ENCODE results near the gene FBXO21.
A peak's percentile ranks its signal among the peaks of the same experiment; 100 is the strongest.
"Not testable (repeated sequence)": the region's sequence is repeated elsewhere in the genome, so short reads cannot be mapped to it uniquely, and the experiment has no call there.

The FBXO21 gene

GRCh38 chr12:117190210-117190781, at the start of gene FBXO21:
FBXO21 (minus strand) TSS chr12:117190470; CDS start chr12:117190456, 14 bp downstream.
- DNase-seq (ENCODE audit: low read depth) = peak; percentile 83

- DNase-seq (ENCODE audit: low read depth) = peak; percentile 57
Measured at GRCh38 chr12:117236456-117237001, 46.3 kb upstream of the FBXO21 start.

- DNase-seq (ENCODE audit: low read depth) = no peak
Measured at GRCh38 chr12:117235261-117235660, 45.0 kb upstream of the FBXO21 start.

GRCh38 chr12:117234441-117234840, 44.2 kb upstream of the FBXO21 start:
- DNase-seq (ENCODE audit: low read depth) = no peak

GRCh38 chr12:117231750-117232149, 41.5 kb upstream of the FBXO21 start:
- no peak for DNase-seq (ENCODE audit: low read depth)

GRCh38 chr12:117228239-117228638, 38.0 kb upstream of the FBXO21 start:
- DNase-seq (ENCODE audit: low read depth) = no peak

- DNase-seq (ENCODE audit: low read depth) = no peak
Measured at GRCh38 chr12:117227000-117227653, 36.9 kb upstream of the FBXO21 start.

- DNase-seq (ENCODE audit: low read depth) = no peak
Measured at GRCh38 chr12:117226505-117226904, 36.2 kb upstream of the FBXO21 start.

- DNase-seq (ENCODE audit: low read depth) = no peak
Measured at GRCh38 chr12:117225179-117225578, 34.9 kb upstream of the FBXO21 start.

- not testable (repeated sequence) for DNase-seq (ENCODE audit: low read depth)
Measured at GRCh38 chr12:117220947-117221346, 30.7 kb upstream of the FBXO21 start.

GRCh38 chr12:117218149-117218548, 27.9 kb upstream of the FBXO21 start:
- no peak for DNase-seq (ENCODE audit: low read depth)

- no peak for DNase-seq (ENCODE audit: low read depth)
Measured at GRCh38 chr12:117216686-117217085, 26.4 kb upstream of the FBXO21 start.

GRCh38 chr12:117214797-117215196, 24.5 kb upstream of the FBXO21 start:
- no peak for DNase-seq (ENCODE audit: low read depth)

- no peak for DNase-seq (ENCODE audit: low read depth)
Measured at GRCh38 chr12:117213295-117213808, 23.1 kb upstream of the FBXO21 start.

GRCh38 chr12:117212563-117213190, 22.4 kb upstream of the FBXO21 start:
- peak; percentile 74 for DNase-seq (ENCODE audit: low read depth)

GRCh38 chr12:117210266-117210918, 20.1 kb upstream of the FBXO21 start:
- no peak for DNase-seq (ENCODE audit: low read depth)

GRCh38 chr12:117209626-117210025, 19.4 kb upstream of the FBXO21 start:
- DNase-seq (ENCODE audit: low read depth) = no peak

GRCh38 chr12:117208811-117209455, 18.7 kb upstream of the FBXO21 start:
- DNase-seq (ENCODE audit: low read depth) = no peak

- no peak for DNase-seq (ENCODE audit: low read depth)
Measured at GRCh38 chr12:117208206-117208605, 17.9 kb upstream of the FBXO21 start.

- no peak for DNase-seq (ENCODE audit: low read depth)
Measured at GRCh38 chr12:117207675-117208074, 17.4 kb upstream of the FBXO21 start.

GRCh38 chr12:117202556-117202955, 12.3 kb upstream of the FBXO21 start:
- no peak for DNase-seq (ENCODE audit: low read depth)

- DNase-seq (ENCODE audit: low read depth) = no peak
Measured at GRCh38 chr12:117202033-117202432, 11.8 kb upstream of the FBXO21 start.
